OCI-LY3 (cell line): ENCODE results near the gene SLC35F3.
A peak's percentile ranks its signal among the peaks of the same experiment; 100 is the strongest.

Source experiments
- H2AFZ ChIP-seq: fragments of 200-600, 300-600 bp; shearing (Covaris generic); 2 replicates; pipeline ENCODE4 v1.6.0; 2014; ENCODE audit warnings: antibody characterized with exemption, low read depth, low read length
- H3K27ac ChIP-seq: fragments of 200-600, 300-600 bp; sonication (generic); 2 replicates; pipeline ENCODE4 v1.5.1; 2014; ENCODE audit warnings: mild to moderate bottlenecking, low read length, moderate library complexity, mixed read lengths
- H3K27me3 ChIP-seq: fragments of 200-600, 300-600 bp; sonication (generic); 2 replicates; pipeline ENCODE4 v1.6.1; 2014; ENCODE audit warnings: low read depth, low read length, mixed read lengths
- H3K36me3 ChIP-seq: fragments of 200-600, 300-600 bp; sonication (generic); replicated peaks from 2 replicates; pipeline ENCODE3; 2014; ENCODE audit warnings: low read depth, low read length, mixed read lengths
- H3K4me1 ChIP-seq: fragments of 300-600, 200-600 bp; sonication (generic); 2 replicates; pipeline ENCODE4 v1.6.1; 2014; ENCODE audit warnings: low read length, mixed read lengths
- H3K4me2 ChIP-seq: fragments of 200-600, 300-600 bp; sonication (generic); 2 replicates; pipeline ENCODE4 v1.6.1; 2014; ENCODE audit warnings: low read length, mixed read lengths
- H3K4me3 ChIP-seq: fragments of 300-600, 200-600 bp; sonication (generic); 2 replicates; pipeline ENCODE4 v1.5.1; 2014; ENCODE audit warnings: antibody characterized with exemption, mild to moderate bottlenecking, low read length, moderate library complexity
- H3K79me2 ChIP-seq: fragments of 300-600, 200-600 bp; shearing (Covaris generic); 2 replicates; pipeline ENCODE4 v1.6.1; 2014; ENCODE audit warnings: mild to moderate bottlenecking, low read length, mixed read lengths
- H3K9ac ChIP-seq: fragments of 300-600, 200-600 bp; shearing (Covaris generic); 2 replicates; pipeline ENCODE4 v1.6.0; 2014; ENCODE audit warnings: mild to moderate bottlenecking, low read length, moderate library complexity
- H3K9me3 ChIP-seq: fragments of 200-600, 300-600 bp; shearing (Covaris generic); 2 replicates; pipeline ENCODE4 v1.6.1; 2014; ENCODE audit warnings: low read length, mixed read lengths; ENCODE audit not compliant: insufficient read depth
- H4K20me1 ChIP-seq: fragments of 200-600, 300-600 bp; sonication (generic); 2 replicates; pipeline ENCODE4 v1.6.1; 2016; ENCODE audit warnings: low read length, mixed read lengths; ENCODE audit not compliant: insufficient read depth
- CTCF ChIP-seq: fragments of 200-600, 300-600 bp; sonication (generic); IDR thresholded peaks from 2 replicates; pipeline ENCODE4 v1.5.1; 2014; ENCODE audit warnings: antibody characterized with exemption, low read length, low read depth
- EZH2phosphoT487 ChIP-seq: fragments of 200-600 bp; shearing (Covaris generic); IDR thresholded peaks from 2 replicates; pipeline ENCODE4 v1.6.1; 2018; ENCODE audit warnings: antibody characterized with exemption, mixed run types, low read depth

The SLC35F3 gene

GRCh38 chr1:234125283-234125682 is 220.8 kb downstream of the SLC35F3 start:
- no peak for TF ChIP-seq EZH2phosphoT487
- peak; percentile 96 for TF ChIP-seq CTCF
- Histone ChIP-seq H3K9ac (no peak overlapping the region), H3K4me1 (peaks cover 8% of the 10 kb centered on the region; the same call in 1 of the 2 replicates), H3K79me2 (no peaks in the 10 kb centered on the region), H3K4me2 (peak overlapping the region; percentile 99), H2AFZ (peak overlapping the region; percentile 100), H3K36me3 (no peaks in the 10 kb centered on the region), H3K4me3 (peak overlapping the region; percentile 77), H3K9me3 (no peaks in the 10 kb centered on the region), H3K27me3 (peaks cover 46% of the 10 kb centered on the region), H4K20me1 (no peaks in the 10 kb centered on the region), H3K27ac (no peak overlapping the region)

- Histone ChIP-seq H4K20me1 (no peaks in the 10 kb centered on the region), H2AFZ (peak overlapping the region; percentile 100; the same call in 1 of the 2 replicates)
Measured at GRCh38 chr1:234125714-234126113, 221.2 kb downstream of the SLC35F3 start.

GRCh38 chr1:234127026-234127671 is 222.7 kb downstream of the SLC35F3 start:
- Histone ChIP-seq H3K9ac (no peak overlapping the region), H3K27ac (no peak overlapping the region), H3K27me3 (peaks cover 51% of the 10 kb centered on the region), H3K9me3 (no peaks in the 10 kb centered on the region), H4K20me1 (no peaks in the 10 kb centered on the region), H3K79me2 (no peaks in the 10 kb centered on the region), H3K4me2 (no peak overlapping the region), H3K4me3 (no peak overlapping the region), H3K36me3 (no peaks in the 10 kb centered on the region), H2AFZ (no peak overlapping the region), H3K4me1 (peaks cover 8% of the 10 kb centered on the region; the same call in 1 of the 2 replicates)
- TF ChIP-seq EZH2phosphoT487, result no peak
- TF ChIP-seq CTCF, result no peak

More at GRCh38 chr1:234125714-234126113, 221.2 kb downstream of the SLC35F3 start:
- H3K36me3 ChIP-seq, result no peaks in the 10 kb centered on the region
- H3K9ac ChIP-seq, result no peak overlapping the region
- H3K27me3 ChIP-seq, result peaks cover 46% of the 10 kb centered on the region
- no peaks in the 10 kb centered on the region for H3K9me3 ChIP-seq
- H3K27ac ChIP-seq, result no peak overlapping the region
- TF ChIP-seq EZH2phosphoT487 (no peak), CTCF (no peak)
- peak overlapping the region; percentile 99 for H3K4me2 ChIP-seq
- no peaks in the 10 kb centered on the region for H3K79me2 ChIP-seq
- H3K4me1 ChIP-seq, result peaks cover 8% of the 10 kb centered on the region; the same call in 1 of the 2 replicates
- H3K4me3 ChIP-seq, result peak overlapping the region; percentile 77; the same call in 1 of the 2 replicates

- no peak overlapping the region for H3K4me3 ChIP-seq
- H3K9ac ChIP-seq, result no peak overlapping the region
- no peaks in the 10 kb centered on the region for H3K36me3 ChIP-seq
- no peak overlapping the region for H2AFZ ChIP-seq
- H3K79me2 ChIP-seq, result no peaks in the 10 kb centered on the region
- H3K4me2 ChIP-seq, result no peak overlapping the region
- H3K9me3 ChIP-seq, result no peaks in the 10 kb centered on the region
- no peak for TF ChIP-seq CTCF
- no peak for TF ChIP-seq EZH2phosphoT487
- no peaks in the 10 kb centered on the region for H3K4me1 ChIP-seq
- H4K20me1 ChIP-seq, result no peaks in the 10 kb centered on the region
- no peak overlapping the region for H3K27ac ChIP-seq
- peaks cover 50% of the 10 kb centered on the region for H3K27me3 ChIP-seq
Measured at GRCh38 chr1:234132795-234133194, 228.3 kb downstream of the SLC35F3 start.
